Calu3 (cell line): ENCODE measurements around the gene YWHAE. TPM values are rescaled to one million over a fixed set of nuclear protein-coding genes. Genes with fewer than 3 reads are reported as not detected.

ENCODE experiments used
- BruUV-seq: library from RNA; stranded (reverse); fragments of 400-500 nt; replicated peaks from 2 replicates; lab custom pipeline; 2021; lab: Mats Ljungman, UMichigan
- CTCF ChIA-PET: fragments of 300-600 bp; sonication (Branson Sonifier 250); formaldehyde crosslinking; loops from one replicate; lab custom pipeline; 2022; ENCODE audit warnings: antibody characterized with exemption; lab: Charles Lee
- DNase-seq: peaks from one replicate; pipeline ENCODE4 v3.0.0; 2022
- H3K27ac Mint-ChIP-seq: one replicate; pipeline ENCODE4 v1.8.0; 2022; ENCODE audit warnings: mixed read lengths; ENCODE audit not compliant: unreplicated experiment
- H3K27me3 Mint-ChIP-seq: one replicate; pipeline ENCODE4 v1.8.0; 2022; ENCODE audit warnings: mixed read lengths; ENCODE audit not compliant: unreplicated experiment
- H3K36me3 Mint-ChIP-seq: one replicate; pipeline ENCODE4 v1.8.0; 2022; ENCODE audit warnings: mild to moderate bottlenecking, moderate library complexity, mixed read lengths; ENCODE audit not compliant: insufficient read depth, unreplicated experiment
- H3K4me1 Mint-ChIP-seq: one replicate; pipeline ENCODE4 v1.8.0; 2022; ENCODE audit warnings: mild to moderate bottlenecking, low read depth, mixed read lengths; ENCODE audit not compliant: unreplicated experiment
- H3K4me3 Mint-ChIP-seq: one replicate; pipeline ENCODE4 v1.8.0; 2022; ENCODE audit warnings: mild to moderate bottlenecking, low read depth, moderate library complexity, mixed read lengths; ENCODE audit not compliant: unreplicated experiment
- H3K9me3 Mint-ChIP-seq: one replicate; pipeline ENCODE4 v1.8.0; 2022; ENCODE audit warnings: low read depth, mixed read lengths; ENCODE audit not compliant: unreplicated experiment
- CTCF ChIP-seq: fragments of 200-600 bp; IDR thresholded peaks from one replicate; pipeline ENCODE4 v1.8.0; 2022; ENCODE audit warnings: antibody characterized with exemption; ENCODE audit not compliant: unreplicated experiment
- intact Hi-C: fragments of 100-400 bp; cut with micrococcal nuclease; formaldehyde crosslinking; loops from one replicate; pipeline ENCODE4 v1.10.0; 2022; ENCODE audit not compliant: unreplicated experiment
- total RNA-seq: library from RNA; stranded (reverse); gene quantifications from 2 replicates; pipeline ENCODE4 v1.2.3, GENCODE V29; 2022

YWHAE gene
- total RNA-seq, 1 experiment from 2014 or later = 504 TPM

GRCh38 chr17:1299552-1300370 is 100.3 kb downstream of the YWHAE start:
- no peaks in the 10 kb centered on the region for H3K9me3 Mint-ChIP-seq
- H3K36me3 Mint-ChIP-seq = no peaks in the 10 kb centered on the region
- BruUV-seq = no TSS peak
- TF ChIP-seq CTCF = no peak
- peaks cover 60% of the 10 kb centered on the region for H3K27me3 Mint-ChIP-seq
- H3K27ac Mint-ChIP-seq = no peak overlapping the region
- no peak for DNase-seq
- H3K4me3 Mint-ChIP-seq = no peak overlapping the region
- CTCF ChIA-PET = no interaction called here
- no peaks in the 10 kb centered on the region for H3K4me1 Mint-ChIP-seq
- intact Hi-C loops = no loop called here

- BruUV-seq = no TSS peak
- DNase-seq = peak; percentile 6
- Mint-ChIP-seq H3K36me3 (no peaks in the 10 kb centered on the region), H3K27me3 (peaks cover 54% of the 10 kb centered on the region), H3K4me1 (no peaks in the 10 kb centered on the region), H3K9me3 (no peaks in the 10 kb centered on the region), H3K4me3 (no peak overlapping the region), H3K27ac (no peak overlapping the region)
- CTCF ChIA-PET = interaction anchor here (0.6 kb wide), 1 partner anchor 40 kb away, joined by 5 read pairs; no protein-coding TSS in a partner anchor
- intact Hi-C loops = no loop called here
- no peak for TF ChIP-seq CTCF
These were observed 101.4 kb downstream of the YWHAE start for GRCh38 chr17:1298606-1299005.

Other genes with a start within 250 kb of the YWHAE start
- gene ABR, start 220.2 kb downstream of the YWHAE start, total RNA-seq = 76.3 and 92.7 TPM in 2 replicates
- not detected in 2 replicates for gene BHLHA9, start 129.8 kb downstream of the YWHAE start, total RNA-seq
- not detected in 2 replicates for gene TRARG1, start 120.6 kb downstream of the YWHAE start, total RNA-seq
- gene CRK, start 56.0 kb upstream of the YWHAE start, total RNA-seq = 38.9 and 40.0 TPM in 2 replicates
- gene MYO1C, start 92.5 kb upstream of the YWHAE start, total RNA-seq = 117 and 134 TPM in 2 replicates
- 15.4 and 18.7 TPM in 2 replicates for gene INPP5K, start 116.4 kb upstream of the YWHAE start, total RNA-seq
- gene PITPNA, start 162.6 kb upstream of the YWHAE start, total RNA-seq = 52.0 and 59.4 TPM in 2 replicates
- 3.3 TPM in 2 replicates for gene SLC43A2, start 228.6 kb upstream of the YWHAE start, total RNA-seq
- gene SCARF1, start 245.5 kb upstream of the YWHAE start, total RNA-seq = 0.14 and 0.37 TPM in 2 replicates
- gene RILP, start 249.6 kb upstream of the YWHAE start, total RNA-seq = 1.8 and 3.2 TPM in 2 replicates